HepG2 (cell line): ENCODE measurements around the gene GPT2. TPM values are rescaled to one million over a fixed set of nuclear protein-coding genes. Genes with fewer than 3 reads are reported as not detected.

ENCODE experiments used
- ATAC-seq: fragments of 200-7000 bp; cut with Tn5 transposase; 3 replicates; pipeline ENCODE4 v1.9.1; 2020; ENCODE audit warnings: mild to moderate bottlenecking, moderate library complexity
- BruUV-seq: library from RNA; stranded (reverse); fragments of 400-500 nt; replicated peaks from 2 replicates; lab custom pipeline; 2021; lab: Mats Ljungman, UMichigan
- CTCF ChIA-PET: fragments of 300-600 bp; formaldehyde crosslinking; extraction: SDS; loops from one replicate; lab custom pipeline; 2021; ENCODE audit warnings: low total read pairs, inconsistent platforms, low intra/inter-chr PET ratio; lab: Yijun Ruan, JAX
- POLR2A ChIA-PET: fragments of 350-600 bp; sonication (Branson Sonifier 250); formaldehyde crosslinking; loops from one replicate; lab custom pipeline; 2020; ENCODE audit warnings: antibody characterized with exemption, inconsistent platforms; lab: Yijun Ruan, JAX
- DNase-seq: peaks from one replicate; pipeline ENCODE4 v3.0.0-alpha.2; 2015; ENCODE audit warnings: low spot score
- FAIRE-seq: peaks from 3 replicates; lab custom pipeline; 2011; peaks lifted over from hg19 to GRCh38; lab: Jason Lieb, UNC
- H2AFZ ChIP-seq: one replicate; pipeline ENCODE4 v1.6.1; 2011; ENCODE audit warnings: low read length, inconsistent platforms
- H3K27ac ChIP-seq: fragments of 300-600 bp; 3 replicates; pipeline ENCODE4 v1.8.0; 2011; ENCODE audit warnings: mixed run types, mild to moderate bottlenecking, mixed read lengths, low read length, inconsistent platforms; ENCODE audit not compliant: insufficient read depth; ENCODE audit errors: extremely low read length
- H3K27me3 ChIP-seq, 2 experiments: fragments of 200-600 bp in 1 of 2; 2 replicates in 1 of 2; 3 replicates in 1 of 2; pipeline versions ENCODE4 v1.6.0 to v1.8.0; 2011; ENCODE audit warnings: low read length in 2 of 2, mild to moderate bottlenecking in 2 of 2, moderate library complexity in 2 of 2, inconsistent platforms in 1 of 2; ENCODE audit not compliant: insufficient read depth in 2 of 2, control insufficient read depth in 1 of 2
- H3K36me3 ChIP-seq, 2 experiments: fragments of 200-600 bp in 1 of 2; replicated peaks in 1 of 2; 2 replicates in 1 of 2; 3 replicates in 1 of 2; pipeline versions ENCODE4 v1.5.1 to v1.8.0; 2011; ENCODE audit warnings: low read length in 2 of 2, inconsistent platforms in 1 of 2; ENCODE audit not compliant: insufficient read depth in 2 of 2, control insufficient read depth in 1 of 2
- H3K4me1 ChIP-seq: 2 replicates; pipeline ENCODE4 v1.5.1; 2012; ENCODE audit warnings: low read length, inconsistent platforms; ENCODE audit not compliant: insufficient read depth
- H3K4me2 ChIP-seq: 2 replicates; pipeline ENCODE4 v1.6.0; 2011; ENCODE audit warnings: low read depth, low read length, inconsistent platforms
- H3K4me3 ChIP-seq, 3 experiments: fragments of 200-600 bp in 1 of 3; sonication (generic), shearing (Covaris generic) in 1 of 3; replicated peaks in 1 of 3; 2 replicates each; pipeline ENCODE4 v1.5.1; 2011 to 2016; ENCODE audit warnings: low read length in 3 of 3, inconsistent platforms in 2 of 3, low read depth in 2 of 3, mild to moderate bottlenecking in 2 of 3, control low read depth in 1 of 3, mixed read lengths in 1 of 3; ENCODE audit not compliant: insufficient read depth in 1 of 3
- H3K79me2 ChIP-seq: one replicate; pipeline ENCODE4 v1.6.1; 2011; ENCODE audit warnings: low read length, inconsistent platforms; ENCODE audit not compliant: insufficient read depth
- H3K9ac ChIP-seq: 2 replicates; pipeline ENCODE4 v1.6.0; 2011; ENCODE audit warnings: mild to moderate bottlenecking, low read depth, low read length, inconsistent platforms; ENCODE audit not compliant: insufficient read depth
- H3K9me3 ChIP-seq: 2 replicates; pipeline ENCODE4 v1.5.1; 2012; ENCODE audit warnings: mild to moderate bottlenecking, low read length
- H4K20me1 ChIP-seq: 2 replicates; pipeline ENCODE4 v1.6.0; 2011; ENCODE audit warnings: inconsistent platforms, mild to moderate bottlenecking, low read length, moderate library complexity; ENCODE audit not compliant: insufficient read depth
- AGO2 ChIP-seq: fragments of 200-400 bp; formaldehyde crosslinking; optimal IDR thresholded peaks from 2 replicates; pipeline ENCODE3; 2017; ENCODE audit warnings: mild to moderate bottlenecking, low read depth, low read length, moderate library complexity
- FOXO1 ChIP-seq: sonication (generic); formaldehyde crosslinking; IDR thresholded peaks from 2 replicates; pipeline ENCODE4 v1.4.0; 2020; ENCODE audit warnings: missing genetic modification reagents
- GATAD2A ChIP-seq: IDR thresholded peaks from 2 replicates; pipeline ENCODE4 v1.6.1; 2016
- KDM5A ChIP-seq: fragments of 200-600 bp; sonication (generic); IDR thresholded peaks from 2 replicates; pipeline ENCODE4 v1.7.0; 2018; ENCODE audit warnings: antibody characterized with exemption, mild to moderate bottlenecking, low read length, borderline replicate concordance
- KDM5B ChIP-seq: sonication (generic); formaldehyde crosslinking; IDR thresholded peaks from 2 replicates; pipeline ENCODE4 v1.4.0; 2020; ENCODE audit warnings: missing genetic modification reagents, mild to moderate bottlenecking, borderline replicate concordance
- NFIB ChIP-seq: sonication (generic); formaldehyde crosslinking; IDR thresholded peaks from 2 replicates; pipeline ENCODE4 v1.9.0; 2021; ENCODE audit warnings: missing genetic modification reagents, mild to moderate bottlenecking, borderline replicate concordance
- POLR2A ChIP-seq, 2 experiments: IDR thresholded peaks; 2 replicates each; pipeline ENCODE4 v1.6.1; 2011; ENCODE audit warnings: low read depth in 2 of 2, low read length in 2 of 2, mild to moderate bottlenecking in 1 of 2, moderate library complexity in 1 of 2; ENCODE audit not compliant: insufficient read depth in 1 of 2
- SP1 ChIP-seq, 2 experiments: fragments of 450-650 bp in 1 of 2; sonication (generic) in 1 of 2; formaldehyde crosslinking in 1 of 2; IDR thresholded peaks; 2 replicates each; pipeline versions ENCODE4 v1.4.0 to v1.6.1; 2016 to 2020; ENCODE audit warnings: missing genetic modification reagents in 1 of 2
- ZNF598 ChIP-seq: sonication (generic); formaldehyde crosslinking; IDR thresholded peaks from 2 replicates; pipeline ENCODE4 v1.5.1; 2020; ENCODE audit warnings: mild to moderate bottlenecking, missing genetic modification reagents, borderline replicate concordance
- ZNF761 ChIP-seq: sonication (generic); formaldehyde crosslinking; conservative IDR thresholded peaks from 2 replicates; pipeline ENCODE4 v1.4.0; 2020; ENCODE audit warnings: mild to moderate bottlenecking, missing genetic modification reagents
- WGBS: methylation state at CpG from one replicate; pipeline ENCODE4 v1.1.6; 2017; ENCODE audit warnings: low lambda C conversion rate; 5-methylcytosine and 5-hydroxymethylcytosine counted together
- in situ Hi-C: cut with HindIII; loops from 2 replicates; pipeline ENCODE4 v1.10.0; 2017; ENCODE audit warnings: low pct_unique_long_range_greater_than_20kb; ENCODE audit not compliant: extremely low pct_ligation_motif_present
- intact Hi-C: fragments of 100-400 bp; cut with micrococcal nuclease; formaldehyde crosslinking; loops from one replicate; pipeline ENCODE4 v1.10.0; 2022; ENCODE audit not compliant: unreplicated experiment
- polyA plus RNA-seq, 8 experiments: library from polyadenylated mRNA; depleted of rRNA in 3 of 8; stranded (reverse) in 7 of 8; unstranded in 1 of 8; fragments of >200 nt; fragmentation: Illumina TruSeq in 4 of 8; extraction: Trizol in 4 of 8; gene quantifications; 2 replicates each; pipeline versions ENCODE4 v1.2.1 to v1.2.3, GENCODE V29; 2011 to 2016; ENCODE audit warnings: low read depth in 4 of 8, missing spikeins in 1 of 8, mixed read lengths in 1 of 8; ENCODE audit not compliant: insufficient read depth in 1 of 8
- total RNA-seq, 5 experiments: library from RNA; depleted of rRNA; stranded (reverse); fragments of >200 nt; fragmentation: Illumina TruSeq; extraction: Trizol; gene quantifications; 2 replicates each; pipeline ENCODE4 v1.2.3, GENCODE V29; 2016; ENCODE audit warnings: low read depth in 1 of 5
- TF ChIP-seq, protein P1 (sequence below): sonication (generic); formaldehyde crosslinking; IDR thresholded peaks from 2 replicates; pipeline ENCODE4 v1.5.1; 2020; ENCODE audit warnings: mild to moderate bottlenecking, missing genetic modification reagents, moderate library complexity
- TF ChIP-seq, protein P2 (sequence below): sonication (generic); formaldehyde crosslinking; IDR thresholded peaks from 2 replicates; pipeline ENCODE4 v1.8.1; 2022; ENCODE audit warnings: low read depth, mild to moderate bottlenecking, missing genetic modification reagents

Gene GPT2
- total and polyA plus RNA-seq, 2 of the 13 experiments (the other 11 are each of a cell fraction or from before 2014, with no cell fraction given) = 138 to 267 TPM

DNA sequence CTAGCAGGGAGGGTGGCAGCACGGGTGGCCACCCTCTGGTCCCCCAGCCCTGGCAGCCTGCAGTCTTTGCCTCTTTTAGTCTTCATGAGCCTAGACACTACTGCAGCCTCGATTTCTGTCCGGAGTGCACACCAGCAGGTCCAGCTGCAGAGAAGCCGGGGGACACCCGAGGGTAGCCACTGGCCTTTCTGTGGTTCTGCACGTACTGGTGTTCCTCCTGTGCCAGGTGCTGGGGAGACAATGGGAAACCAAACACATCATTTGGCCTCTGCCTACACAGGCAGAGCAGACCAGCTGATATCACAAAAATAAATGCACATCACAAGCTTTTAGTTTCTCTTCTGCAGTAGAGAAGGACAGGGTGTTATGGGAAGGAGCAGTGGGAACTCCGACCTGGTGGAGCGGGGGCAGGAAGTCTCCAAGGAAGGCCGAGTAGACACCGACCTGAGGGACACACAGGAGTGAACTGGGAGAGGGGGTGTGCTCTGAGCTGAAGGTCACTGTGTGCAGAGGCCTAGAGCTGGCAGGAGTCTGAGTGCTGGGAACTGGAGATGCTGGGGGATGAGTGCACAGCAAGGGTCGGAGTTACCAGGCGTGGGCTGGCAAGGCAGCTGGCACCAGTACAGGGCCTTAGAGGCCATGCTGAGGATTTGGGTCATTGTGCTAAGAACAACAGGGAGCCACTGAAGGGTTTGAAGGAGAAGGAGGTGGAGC lies 23.1 kb downstream of the GPT2 start:
- H3K79me2 ChIP-seq = peaks cover 4% of the 10 kb centered on the region
- WGBS = 92% methylated on average over 12 of the region's 12 CpGs
- in situ Hi-C loops = loop anchor here (5.0 kb wide), 1 partner anchor 50 kb away; no protein-coding TSS in a partner anchor
- ChIA-PET CTCF (interaction anchor here (5.3 kb wide), 1 partner anchor 53 kb away, joined by 91 read pairs; no protein-coding TSS in a partner anchor), POLR2A (interaction anchor here (1.0 to 11.7 kb wide), 4 partner anchors 11 to 53 kb away, joined by 4 to 133 read pairs (median 10); partner anchors contain the start of gene GPT2)
- FAIRE-seq (no peak), DNase-seq (no peak), ATAC-seq (peak; percentile 33; the same call in 2 of the 3 replicates)
- no peak overlapping the region for H3K4me2 ChIP-seq
- no peaks in the 10 kb centered on the region for H3K9me3 ChIP-seq
- intact Hi-C loops = no loop called here
- no peak overlapping the region for H3K9ac ChIP-seq
- H3K4me1 ChIP-seq = peaks cover 28% of the 10 kb centered on the region
- H3K36me3 ChIP-seq = peaks cover 59 to 83% of the 10 kb centered on the region in 2 experiments
- no peak overlapping the region for H3K4me3 ChIP-seq
- no peak overlapping the region for H2AFZ ChIP-seq
- H3K27ac ChIP-seq = peak overlapping the region; percentile 14
- BruUV-seq = no TSS peak
- no peaks in the 10 kb centered on the region for H3K27me3 ChIP-seq
- H4K20me1 ChIP-seq = peaks cover 14% of the 10 kb centered on the region; the same call in 1 of the 2 replicates
- TF ChIP-seq KDM5A (no peak), AGO2 (peak; percentile 64), NFIB (no peak), SP1 (IDR thresholded peaks at IDR 0.05) (no peak), SP1 (CRISPR knock-in tag; IDR thresholded peaks at IDR 0.05) (0 out of 2 replicates have a peak, but pooled peaks have one; percentile 7), ZNF761 (CRISPR knock-in tag) (0 out of 2 replicates have a peak, but pooled peaks have one; percentile 23), KDM5B (CRISPR knock-in tag) (0 out of 2 replicates have a peak, but pooled peaks have one; percentile 13), ZNF598 (peak; percentile 59; the same call in 1 of the 2 replicates), GATAD2A (no peak), POLR2A (IDR thresholded peaks at IDR 0.05; ENCODE audit: insufficient read depth in 1 of 2, low read depth in 2 of 2, low read length in 2 of 2) (peak in 1 of 2 experiments; percentile 13; a peak in 1 of 4 replicates), FOXO1 (CRISPR knock-in tag) (0 out of 2 replicates have a peak, but pooled peaks have one; percentile 8)
- TF ChIP-seq, protein P1, sequence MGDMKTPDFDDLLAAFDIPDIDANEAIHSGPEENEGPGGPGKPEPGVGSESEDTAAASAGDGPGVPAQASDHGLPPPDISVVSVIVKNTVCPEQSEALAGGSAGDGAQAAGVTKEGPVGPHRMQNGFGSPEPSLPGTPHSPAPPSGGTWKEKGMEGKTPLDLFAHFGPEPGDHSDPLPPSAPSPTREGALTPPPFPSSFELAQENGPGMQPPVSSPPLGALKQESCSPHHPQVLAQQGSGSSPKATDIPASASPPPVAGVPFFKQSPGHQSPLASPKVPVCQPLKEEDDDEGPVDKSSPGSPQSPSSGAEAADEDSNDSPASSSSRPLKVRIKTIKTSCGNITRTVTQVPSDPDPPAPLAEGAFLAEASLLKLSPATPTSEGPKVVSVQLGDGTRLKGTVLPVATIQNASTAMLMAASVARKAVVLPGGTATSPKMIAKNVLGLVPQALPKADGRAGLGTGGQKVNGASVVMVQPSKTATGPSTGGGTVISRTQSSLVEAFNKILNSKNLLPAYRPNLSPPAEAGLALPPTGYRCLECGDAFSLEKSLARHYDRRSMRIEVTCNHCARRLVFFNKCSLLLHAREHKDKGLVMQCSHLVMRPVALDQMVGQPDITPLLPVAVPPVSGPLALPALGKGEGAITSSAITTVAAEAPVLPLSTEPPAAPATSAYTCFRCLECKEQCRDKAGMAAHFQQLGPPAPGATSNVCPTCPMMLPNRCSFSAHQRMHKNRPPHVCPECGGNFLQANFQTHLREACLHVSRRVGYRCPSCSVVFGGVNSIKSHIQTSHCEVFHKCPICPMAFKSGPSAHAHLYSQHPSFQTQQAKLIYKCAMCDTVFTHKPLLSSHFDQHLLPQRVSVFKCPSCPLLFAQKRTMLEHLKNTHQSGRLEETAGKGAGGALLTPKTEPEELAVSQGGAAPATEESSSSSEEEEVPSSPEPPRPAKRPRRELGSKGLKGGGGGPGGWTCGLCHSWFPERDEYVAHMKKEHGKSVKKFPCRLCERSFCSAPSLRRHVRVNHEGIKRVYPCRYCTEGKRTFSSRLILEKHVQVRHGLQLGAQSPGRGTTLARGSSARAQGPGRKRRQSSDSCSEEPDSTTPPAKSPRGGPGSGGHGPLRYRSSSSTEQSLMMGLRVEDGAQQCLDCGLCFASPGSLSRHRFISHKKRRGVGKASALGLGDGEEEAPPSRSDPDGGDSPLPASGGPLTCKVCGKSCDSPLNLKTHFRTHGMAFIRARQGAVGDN (CRISPR knock-in tag) = peak; percentile 47; the same call in 1 of the 2 replicates
- TF ChIP-seq, protein P2, sequence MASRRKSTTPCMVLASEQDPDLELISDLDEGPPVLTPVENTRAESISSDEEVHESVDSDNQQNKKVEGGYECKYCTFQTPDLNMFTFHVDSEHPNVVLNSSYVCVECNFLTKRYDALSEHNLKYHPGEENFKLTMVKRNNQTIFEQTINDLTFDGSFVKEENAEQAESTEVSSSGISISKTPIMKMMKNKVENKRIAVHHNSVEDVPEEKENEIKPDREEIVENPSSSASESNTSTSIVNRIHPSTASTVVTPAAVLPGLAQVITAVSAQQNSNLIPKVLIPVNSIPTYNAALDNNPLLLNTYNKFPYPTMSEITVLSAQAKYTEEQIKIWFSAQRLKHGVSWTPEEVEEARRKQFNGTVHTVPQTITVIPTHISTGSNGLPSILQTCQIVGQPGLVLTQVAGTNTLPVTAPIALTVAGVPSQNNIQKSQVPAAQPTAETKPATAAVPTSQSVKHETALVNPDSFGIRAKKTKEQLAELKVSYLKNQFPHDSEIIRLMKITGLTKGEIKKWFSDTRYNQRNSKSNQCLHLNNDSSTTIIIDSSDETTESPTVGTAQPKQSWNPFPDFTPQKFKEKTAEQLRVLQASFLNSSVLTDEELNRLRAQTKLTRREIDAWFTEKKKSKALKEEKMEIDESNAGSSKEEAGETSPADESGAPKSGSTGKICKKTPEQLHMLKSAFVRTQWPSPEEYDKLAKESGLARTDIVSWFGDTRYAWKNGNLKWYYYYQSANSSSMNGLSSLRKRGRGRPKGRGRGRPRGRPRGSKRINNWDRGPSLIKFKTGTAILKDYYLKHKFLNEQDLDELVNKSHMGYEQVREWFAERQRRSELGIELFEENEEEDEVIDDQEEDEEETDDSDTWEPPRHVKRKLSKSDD (CRISPR knock-in tag) = no peak
